GM21528 (cell line): Measurements from ENCODE around the gene TNP2.

Source experiments
- ATAC-seq: cut with Tn5 transposase; IDR thresholded peaks from one replicate; pipeline ENCODE4 v1.9.1; 2021; ENCODE audit warnings: mild to moderate bottlenecking, moderate library complexity; ENCODE audit not compliant: unreplicated experiment, low FRiP score

TNP2 gene

DNA sequence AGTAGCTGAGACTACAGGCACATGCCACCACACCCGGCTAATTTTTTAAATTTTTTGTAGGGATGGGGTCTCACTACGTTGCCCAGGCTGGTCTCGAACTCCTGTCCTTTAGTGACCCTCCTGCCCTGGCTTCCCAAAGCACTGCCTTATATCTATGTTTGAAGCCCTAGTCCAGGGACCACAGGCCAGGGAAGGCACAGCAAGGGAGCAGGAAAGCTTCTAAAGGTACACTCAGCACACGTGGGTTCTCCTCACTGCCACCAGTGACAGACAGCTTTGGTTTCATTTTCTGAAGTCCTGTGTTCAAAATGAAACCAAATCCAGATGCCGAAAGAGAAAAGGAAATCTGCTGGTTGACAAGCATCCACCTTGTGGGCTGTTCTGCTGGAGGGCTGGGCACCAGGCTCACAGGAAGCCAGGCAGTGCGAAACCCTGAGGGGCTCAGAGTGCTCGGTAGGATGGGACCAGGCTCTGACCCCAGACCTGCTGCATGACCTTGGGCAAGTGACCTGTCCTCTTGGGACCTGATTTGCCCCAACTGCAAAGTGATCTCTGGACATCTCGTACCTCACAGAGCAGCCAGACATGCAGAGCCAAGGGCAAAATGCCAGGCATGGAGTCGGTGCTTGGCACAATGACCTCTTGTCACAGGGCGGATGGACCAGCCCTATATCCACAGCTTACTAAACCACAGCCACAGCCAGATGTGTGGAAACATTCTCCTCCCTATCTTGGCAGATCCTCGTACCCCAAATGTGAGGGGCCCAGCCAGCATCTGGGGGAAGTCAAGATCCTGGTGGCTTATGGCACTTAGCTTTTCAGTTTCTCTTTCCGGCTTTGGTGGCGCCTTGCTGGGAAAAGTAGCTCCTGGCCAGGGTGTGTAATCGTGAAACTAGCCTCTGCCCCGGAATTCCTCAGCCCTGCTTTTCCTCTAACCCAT is 10.3 kb downstream of the TNP2 start:
- ATAC-seq: no peak

DNA sequence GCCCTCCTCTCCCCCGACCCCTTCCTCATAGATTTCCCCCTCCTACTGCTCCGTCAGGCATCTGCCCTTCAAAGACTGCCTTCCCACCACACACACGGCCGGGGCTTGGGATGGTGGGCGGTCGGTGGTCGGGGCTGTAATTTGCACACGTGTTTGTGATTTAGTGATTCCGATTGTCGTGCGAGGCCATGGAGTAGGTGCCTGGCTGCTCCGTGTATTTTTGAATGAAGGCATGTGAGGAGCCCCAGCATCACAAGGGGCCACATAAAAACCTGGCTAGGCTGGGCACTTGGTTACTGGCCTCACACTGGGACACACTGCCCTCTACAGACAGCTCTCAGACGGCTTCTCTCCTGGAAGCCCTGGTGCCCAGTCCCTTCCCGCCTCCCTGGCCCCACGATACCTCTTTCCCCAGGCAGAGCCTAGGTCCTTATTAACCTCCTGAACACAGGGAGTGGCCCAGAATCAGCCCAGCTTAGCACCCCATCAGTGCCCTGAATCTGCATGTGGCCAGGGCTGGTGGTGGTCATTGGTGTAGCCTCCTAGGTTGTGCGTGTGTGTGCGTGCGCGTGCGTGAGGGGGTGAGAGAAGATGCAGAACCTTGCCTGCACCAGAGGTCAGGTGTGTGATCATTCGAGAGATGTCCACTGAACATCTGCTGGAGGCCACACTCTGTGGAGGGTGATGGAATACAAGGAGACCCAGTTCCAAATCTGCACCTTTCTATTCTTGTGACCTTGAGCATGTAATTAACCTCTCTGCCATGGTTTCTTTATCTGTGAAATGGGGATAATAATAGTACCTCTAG is 11.8 kb downstream of the TNP2 start:
- no peak for ATAC-seq

DNA sequence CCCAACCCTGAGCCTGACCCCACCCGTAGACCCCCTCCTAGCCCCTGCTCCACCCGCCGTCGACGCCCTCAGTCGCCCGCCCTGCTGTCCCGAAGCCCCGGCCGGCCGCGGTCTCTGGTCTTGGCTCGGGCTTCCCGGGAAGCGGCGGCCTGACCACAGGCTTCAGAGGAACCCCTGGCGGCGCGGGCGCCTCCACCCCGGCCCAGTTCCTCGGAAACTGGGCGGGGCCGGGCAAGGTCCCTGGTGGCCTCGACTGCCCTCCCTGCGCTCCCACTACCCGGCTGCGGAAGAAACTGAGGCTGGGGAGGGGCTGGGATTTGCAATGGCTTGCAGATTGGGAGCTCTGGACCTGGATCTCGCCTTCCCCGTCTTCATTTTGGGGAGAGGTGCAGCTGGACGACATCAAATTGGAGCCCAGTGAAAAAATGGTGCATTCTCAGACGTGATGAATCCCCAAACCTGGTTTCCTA is 12.4 kb downstream of the TNP2 start:
- ATAC-seq: no peak

DNA sequence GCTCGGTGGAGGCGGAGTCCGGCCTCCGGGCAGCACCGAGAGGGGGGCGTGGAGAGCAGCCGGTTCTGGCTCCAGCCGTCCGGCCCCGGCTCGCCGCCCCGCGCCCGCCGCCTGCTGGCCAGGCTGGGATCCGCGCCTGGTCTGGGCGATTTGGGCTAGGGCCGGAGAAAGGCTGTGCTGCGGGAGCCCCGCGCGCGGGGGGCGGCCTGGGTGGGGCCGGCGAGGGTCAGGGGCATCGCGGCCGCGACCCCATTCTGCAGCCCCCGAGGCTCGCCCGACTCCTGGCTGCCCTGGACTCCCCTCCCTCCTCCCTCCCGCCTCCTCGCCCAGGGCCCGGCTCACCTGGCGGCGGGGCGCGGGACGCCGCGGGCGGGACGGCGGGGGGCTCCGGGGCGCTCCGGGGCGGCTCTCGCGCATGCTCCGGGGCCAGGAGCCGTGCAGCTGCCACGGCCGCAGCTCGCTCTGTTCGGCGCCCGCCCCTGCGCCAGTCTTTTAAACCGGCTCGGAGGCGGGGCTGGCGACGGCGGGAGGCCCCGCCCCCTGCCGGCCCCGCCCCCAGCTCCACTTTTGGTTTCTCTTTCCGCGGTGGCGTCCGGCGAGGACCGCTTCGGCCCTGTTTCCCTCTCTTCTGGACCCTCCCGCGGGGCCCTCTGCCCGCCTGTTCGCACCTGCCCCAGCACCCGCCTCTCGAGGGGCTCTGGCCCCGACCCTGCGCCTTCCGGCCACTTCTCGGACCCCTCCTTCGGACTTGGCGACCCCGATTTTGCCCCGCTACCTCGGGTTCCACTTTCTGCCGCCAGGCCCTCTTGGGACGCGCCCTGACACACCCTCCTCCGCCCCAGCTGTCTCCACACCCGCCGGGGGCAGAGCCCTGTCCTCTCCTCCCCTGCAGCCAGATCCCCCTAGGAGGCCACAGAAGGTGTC is 13.1 kb downstream of the TNP2 start, which contains the start of gene SOCS1:
Gene SOCS1 (minus strand): TSS at position 468 of the 924 bp plus-strand sequence. CDS start 726 bp downstream, outside the sequence.
- ATAC-seq: peak; percentile 57

DNA sequence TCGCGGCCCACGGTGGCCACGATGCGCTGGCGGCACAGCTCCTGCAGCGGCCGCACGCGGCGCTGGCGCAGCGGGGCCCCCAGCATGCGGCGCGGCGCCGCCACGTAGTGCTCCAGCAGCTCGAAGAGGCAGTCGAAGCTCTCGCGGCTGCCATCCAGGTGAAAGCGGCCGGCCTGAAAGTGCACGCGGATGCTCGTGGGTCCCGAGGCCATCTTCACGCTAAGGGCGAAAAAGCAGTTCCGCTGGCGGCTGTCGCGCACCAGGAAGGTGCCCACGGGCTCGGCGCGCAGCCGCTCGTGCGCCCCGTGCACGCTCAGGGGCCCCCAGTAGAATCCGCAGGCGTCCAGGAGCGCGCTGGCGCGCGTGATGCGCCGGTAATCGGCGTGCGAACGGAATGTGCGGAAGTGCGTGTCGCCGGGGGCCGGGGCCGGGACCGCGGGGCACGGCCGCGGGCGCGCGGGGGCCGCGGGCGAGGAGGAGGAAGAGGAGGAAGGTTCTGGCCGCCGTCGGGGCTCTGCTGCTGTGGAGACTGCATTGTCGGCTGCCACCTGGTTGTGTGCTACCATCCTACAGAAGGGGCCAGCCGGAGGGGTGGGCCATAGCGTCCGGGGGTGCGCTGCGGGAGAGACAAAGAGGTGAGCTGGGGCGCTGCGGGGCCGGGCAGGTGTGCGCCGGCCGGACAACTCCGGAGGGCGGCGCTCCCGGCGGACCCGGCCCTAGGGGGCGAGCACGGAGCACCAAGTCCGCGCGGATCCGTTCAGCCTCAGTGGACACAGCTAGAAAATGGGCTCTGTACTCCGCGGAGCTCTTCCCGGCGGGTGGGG is 14.0 kb downstream of the TNP2 start:
- ATAC-seq: peak; percentile 25

DNA sequence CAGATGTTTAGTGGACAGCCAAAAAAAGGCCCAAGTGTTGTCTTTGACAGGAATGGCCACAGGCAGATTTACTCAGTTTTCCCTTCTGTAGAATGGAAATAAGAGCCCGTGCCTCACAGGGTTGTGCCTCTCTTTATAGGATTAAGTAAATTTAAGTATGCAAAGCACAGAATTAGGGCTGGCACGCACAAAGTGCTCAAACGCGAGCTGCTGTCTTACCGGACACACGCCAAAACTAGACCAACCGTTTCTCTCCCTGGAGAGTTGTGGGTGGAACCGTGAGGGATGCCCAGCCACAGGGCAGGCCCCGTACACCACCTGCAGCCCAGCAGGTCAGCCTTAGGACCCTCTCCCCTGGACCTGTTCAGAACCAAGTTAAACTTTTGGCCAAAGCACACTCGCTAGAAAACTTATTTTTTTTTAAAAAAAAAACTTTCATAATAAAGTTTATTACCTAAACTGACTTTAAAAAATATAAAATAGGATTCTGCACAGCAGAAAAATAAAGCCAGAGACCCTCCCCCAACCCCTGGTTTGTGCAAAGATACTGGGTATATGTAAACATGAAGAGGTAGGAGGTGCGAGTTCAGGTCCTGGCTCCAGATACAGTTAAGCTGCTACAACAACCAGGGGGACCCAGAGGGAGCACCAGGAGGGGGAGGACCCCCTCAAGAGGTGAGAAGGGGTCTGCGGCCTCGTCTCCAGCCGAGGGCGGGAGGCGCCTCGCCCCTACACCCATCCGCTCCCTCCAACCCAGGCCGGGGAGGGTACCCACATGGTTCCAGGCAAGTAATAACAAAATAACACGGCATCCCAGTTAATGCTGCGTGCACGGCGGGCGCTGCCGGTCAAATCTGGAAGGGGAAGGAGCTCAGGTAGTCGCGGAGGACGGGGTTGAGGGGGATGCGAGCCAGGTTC is 14.9 kb downstream of the TNP2 start:
- no peak for ATAC-seq

DNA sequence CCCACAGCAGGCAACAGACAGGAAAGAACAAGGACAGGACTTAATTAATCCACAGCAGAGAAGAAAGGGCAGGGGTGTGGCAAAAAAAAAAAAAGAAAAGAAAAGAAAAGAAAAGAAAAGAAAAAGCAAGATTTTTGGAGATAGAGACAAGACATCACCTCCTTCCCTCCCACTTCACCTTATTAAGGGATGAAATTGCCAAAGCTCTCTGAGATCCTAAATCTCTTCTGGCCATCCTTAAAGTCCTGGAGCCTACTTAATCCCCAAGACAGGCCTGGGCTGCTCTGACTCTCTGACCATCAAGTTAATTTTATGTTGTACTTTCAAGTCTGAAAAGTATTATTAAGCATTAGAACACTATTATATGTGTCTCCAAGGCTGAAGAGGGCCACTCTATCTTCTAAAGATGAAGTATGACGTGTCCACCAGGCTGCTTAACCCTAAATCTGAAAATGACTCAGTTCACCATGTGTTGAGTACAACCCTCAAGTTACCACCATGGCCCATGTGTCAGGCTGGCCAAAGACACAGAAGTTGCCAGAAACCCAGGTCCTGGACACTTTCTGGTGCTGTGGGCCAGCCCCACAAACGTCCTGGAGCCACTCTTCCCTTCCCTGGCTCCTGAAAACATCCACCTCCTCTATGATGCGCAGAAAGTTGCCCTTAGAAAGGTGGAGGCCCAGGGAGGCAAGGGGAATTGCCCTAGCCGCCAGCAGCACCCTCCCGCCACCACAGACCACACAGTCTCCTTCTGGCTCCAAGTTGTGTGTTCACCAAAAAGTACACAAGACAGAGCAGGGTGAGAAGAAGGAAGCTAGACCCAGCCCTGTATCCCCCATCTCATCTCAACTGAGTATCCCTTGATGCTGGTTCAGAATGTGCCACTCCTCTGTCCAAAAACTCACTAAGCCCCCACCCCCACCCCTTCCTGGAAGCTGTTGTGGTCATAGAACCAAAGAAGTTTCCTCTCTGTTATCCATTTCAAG is 15.8 kb downstream of the TNP2 start:
- ATAC-seq: no peak

DNA sequence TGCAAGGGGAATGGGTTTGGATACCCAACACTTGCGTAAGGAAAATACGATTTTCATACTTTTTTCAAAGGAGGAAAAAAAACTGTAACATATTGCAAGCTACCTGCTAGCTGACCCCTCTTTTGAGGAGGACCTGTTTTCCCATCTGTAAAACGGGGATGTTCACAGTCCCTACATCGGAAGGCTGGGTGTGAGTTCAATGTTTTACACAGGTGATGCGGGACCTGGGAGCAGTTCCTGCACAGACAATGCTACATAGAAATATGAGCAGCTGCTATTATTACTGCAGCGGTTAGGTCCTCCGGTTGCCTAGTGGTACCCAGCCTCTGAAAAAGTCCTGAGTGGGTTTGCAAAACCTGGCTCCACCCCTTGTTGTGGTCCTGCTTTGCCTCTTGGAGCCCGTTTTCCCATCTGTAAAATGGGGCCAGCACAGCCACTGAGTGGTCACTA is 16.6 kb downstream of the TNP2 start:
- no peak for ATAC-seq

DNA sequence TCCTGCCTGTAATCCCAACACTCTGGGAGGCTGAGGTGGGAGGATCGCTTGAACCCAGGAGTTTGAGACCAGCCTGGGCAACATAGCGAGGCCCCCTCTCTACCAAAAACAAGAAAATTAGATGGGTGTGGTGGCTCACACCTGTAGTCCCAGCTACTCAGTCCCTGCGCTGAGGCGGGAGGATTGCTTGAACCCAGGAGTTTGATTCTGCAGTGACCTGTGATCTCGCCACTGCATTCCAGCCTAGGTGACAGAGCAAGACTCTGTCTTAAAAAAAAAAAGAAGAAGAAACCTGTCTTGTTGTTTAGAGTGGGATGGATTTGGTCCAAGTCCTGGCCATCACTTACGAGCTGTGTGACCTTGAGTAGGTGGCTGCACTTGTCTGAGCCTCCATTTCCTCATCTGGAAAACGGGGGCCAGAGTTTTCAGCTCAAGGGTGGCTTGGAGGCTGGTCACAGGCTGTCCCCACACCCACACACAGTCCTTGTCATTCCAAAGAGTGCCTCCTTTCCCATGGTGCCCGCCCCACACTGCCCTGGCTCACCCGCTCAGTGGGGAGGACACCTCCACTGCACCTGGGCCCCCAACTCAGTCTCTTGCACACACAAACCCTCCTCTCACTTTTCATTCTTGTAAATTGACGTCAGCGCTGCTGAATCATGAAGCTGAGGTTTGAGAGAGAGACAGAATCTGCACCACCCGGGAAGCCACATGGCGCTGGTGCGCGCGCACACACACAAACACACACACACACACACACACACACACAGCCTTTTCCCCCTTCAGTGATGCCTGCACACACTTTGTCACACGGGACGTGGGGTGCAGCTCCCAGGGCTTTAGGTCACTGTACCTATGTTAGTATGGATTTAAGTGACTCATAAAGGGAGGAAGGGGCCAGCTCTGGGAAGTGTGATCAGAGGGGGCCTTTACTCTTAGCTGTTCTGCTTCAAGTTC is 17.3 kb downstream of the TNP2 start:
- ATAC-seq: no peak

DNA sequence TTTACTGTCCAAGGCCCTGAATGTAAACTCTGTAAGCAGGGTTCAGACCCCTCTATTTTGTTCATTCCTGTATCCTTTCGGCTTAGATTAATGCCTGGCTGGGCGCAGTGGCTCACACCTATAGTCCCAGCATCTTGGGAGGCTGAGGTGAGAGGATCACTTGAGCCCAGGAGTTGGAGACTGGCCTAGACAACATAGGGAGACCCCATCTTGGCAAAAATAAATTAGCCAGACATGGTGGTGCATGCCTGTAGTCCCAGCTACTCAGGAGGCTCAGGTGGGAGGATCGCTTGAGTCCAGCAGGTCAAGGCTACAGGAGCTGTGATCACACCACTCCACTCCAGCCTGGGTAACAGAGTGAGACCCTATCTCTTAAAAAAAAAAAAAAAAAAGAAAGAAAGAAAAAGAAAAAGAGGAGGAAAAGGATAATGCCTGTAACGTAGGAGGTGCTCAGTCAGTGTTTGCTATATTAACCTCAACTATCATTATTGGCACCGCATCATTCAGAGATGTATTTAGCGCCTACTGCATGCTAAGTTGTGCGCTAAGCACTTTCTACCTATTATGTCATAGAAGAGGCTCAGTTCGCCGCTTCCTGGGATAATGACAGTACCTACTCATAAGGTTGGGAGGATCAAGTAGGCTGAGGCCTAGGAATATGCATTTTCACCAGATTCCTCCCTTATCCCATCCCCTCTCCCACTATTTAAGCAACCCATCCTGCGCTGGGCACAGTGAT is 18.2 kb downstream of the TNP2 start:
- ATAC-seq: no peak

DNA sequence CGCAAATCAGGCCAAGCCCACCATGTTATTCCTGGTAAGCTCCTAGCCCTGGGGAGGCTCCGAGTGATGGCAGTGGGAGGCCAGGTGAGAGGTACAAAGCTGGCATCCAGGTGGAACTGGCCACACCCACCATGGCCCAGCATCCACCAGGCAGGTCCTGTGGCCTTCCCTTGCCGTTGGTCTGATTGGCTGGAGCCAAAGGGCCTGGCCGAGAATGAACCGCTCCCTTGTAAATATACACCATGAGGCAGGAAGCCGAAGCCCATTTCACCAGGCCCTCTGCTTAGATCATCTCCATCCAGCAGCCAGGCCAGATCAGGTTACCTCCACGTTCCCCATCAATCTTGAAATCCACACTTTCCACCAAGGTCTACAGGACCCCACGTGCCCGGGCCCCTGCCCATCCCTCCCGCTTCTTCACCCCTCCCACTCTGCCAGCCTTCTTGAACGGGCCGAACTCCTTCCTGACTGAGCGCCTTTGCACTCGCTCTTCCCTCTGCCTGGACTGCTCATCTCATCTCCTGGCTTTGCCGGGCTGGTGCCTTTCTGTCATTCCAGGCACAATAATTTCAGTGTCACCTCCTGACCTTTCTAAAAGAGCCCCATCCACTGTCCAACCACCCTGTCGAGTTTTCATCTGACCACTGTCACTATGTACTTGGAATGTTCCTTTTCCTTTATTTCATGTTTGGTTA is 18.9 kb downstream of the TNP2 start:
- no peak for ATAC-seq

DNA sequence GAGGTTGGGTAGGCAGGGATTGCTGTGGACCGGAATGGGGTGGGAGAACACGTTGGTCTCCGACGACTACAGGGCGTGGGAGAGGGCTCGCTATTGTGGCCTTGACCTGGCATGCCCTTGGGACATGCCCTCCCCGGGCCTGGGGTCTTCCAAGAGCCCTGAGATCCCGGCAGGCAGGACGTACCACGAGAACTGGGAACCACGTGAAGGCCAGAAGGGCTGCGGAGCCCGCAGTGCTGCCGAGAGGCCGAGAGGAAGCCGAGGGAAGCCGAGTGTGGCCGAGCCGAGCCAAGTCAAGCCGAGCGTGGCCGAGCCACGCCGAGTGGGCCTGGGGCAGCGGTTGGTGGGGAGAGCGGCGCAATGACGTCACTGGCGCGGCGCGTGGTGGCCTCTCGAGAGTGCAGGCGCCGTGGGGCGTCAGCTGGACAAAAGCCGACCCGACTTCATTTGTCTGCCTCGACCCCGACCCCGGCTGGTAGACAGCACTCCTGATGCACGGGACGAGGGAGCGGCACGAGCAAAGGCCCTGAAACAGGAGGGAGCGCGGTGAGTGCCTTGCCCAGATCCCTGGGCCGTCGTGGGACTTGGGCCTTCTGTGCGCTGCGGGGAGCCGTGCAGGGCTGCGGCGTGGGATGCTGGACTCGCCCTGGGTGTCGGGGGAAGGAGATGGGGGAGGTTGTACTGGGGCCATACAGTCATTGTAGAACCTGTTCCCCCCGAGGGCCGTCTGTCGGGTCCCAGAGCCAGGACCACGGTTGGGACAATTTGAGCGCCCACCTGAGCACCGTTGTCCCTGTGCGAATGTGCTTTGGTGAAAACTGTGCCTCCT is 19.7 kb downstream of the TNP2 start:
- ATAC-seq: no peak

DNA sequence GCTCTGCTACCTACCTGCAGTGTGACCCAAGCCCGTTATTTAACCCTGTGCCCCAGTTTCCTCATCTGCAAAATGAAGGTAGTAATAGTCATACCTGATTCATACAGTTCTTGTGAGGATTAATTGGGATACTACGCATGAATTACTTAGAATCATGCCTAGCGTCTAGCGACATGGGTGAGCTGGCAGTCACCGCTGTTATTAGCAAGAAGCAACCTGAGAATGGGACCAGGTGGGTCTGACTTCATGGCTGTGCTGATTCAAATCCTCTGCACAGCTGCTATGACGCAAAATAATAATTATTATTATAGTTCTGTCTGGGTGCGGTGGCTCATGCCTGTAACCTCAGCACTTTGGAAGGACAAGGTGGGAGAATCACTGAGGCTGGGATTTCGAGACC is 21.0 kb downstream of the TNP2 start:
- no peak for ATAC-seq

DNA sequence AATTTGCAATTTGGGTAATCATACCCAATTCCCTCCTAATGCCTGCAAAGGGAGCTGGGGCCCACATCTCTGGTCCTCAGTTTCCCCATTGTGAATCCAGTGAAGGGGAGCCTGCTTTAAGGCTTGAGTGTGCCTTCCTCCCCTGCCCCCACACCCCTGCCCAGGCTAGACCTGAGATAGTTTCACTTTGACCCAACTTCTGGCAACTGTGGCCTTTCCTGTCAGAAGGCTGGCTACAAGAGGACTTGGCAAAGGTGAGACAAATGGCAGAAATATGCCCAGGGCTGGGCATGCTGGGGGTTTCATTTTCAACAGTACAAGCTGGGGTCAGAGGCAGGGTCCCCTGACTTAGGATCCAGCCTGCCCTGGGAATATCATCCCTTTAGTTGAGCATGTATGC is 23.1 kb downstream of the TNP2 start:
- ATAC-seq: no peak
